Fibroblast of the aortic adventitia (primary cell): ENCODE measurements around the gene SEC31A. TPM values are rescaled to one million over a fixed set of nuclear protein-coding genes. Genes with fewer than 3 reads are reported as not detected.

Source experiments
- DNase-seq: peaks from one replicate; pipeline ENCODE4 v3.0.0-alpha.2; 2010; ENCODE audit warnings: low read depth
- H3K4me3 ChIP-seq: 2 replicates; pipeline ENCODE4 v1.5.1; 2011; ENCODE audit warnings: low read depth, mild to moderate bottlenecking, control low read depth, low read length, moderate library complexity
- CTCF ChIP-seq: IDR thresholded peaks from 2 replicates; pipeline ENCODE4 v1.5.1; 2011; ENCODE audit warnings: mild to moderate bottlenecking, low read length, control low read depth, inconsistent platforms; ENCODE audit not compliant: insufficient read depth
- total RNA-seq: library from RNA; depleted of rRNA; stranded (reverse); fragments of >200 nt; gene quantifications from 2 replicates; pipeline ENCODE4 v1.2.3, GENCODE V29; 2012; ENCODE audit warnings: low replicate concordance

The SEC31A gene
- total RNA-seq, 1 donor, result 392 TPM

- no peak for TF ChIP-seq CTCF
- H3K4me3 ChIP-seq, result peak overlapping the region; percentile 47
- DNase-seq, result peak; percentile 93
Measured at GRCh38 chr4:82785611-82786400, 105.1 kb downstream of the SEC31A start.

GRCh38 chr4:82784681-82785610 is 106.0 kb downstream of the SEC31A start:
- peak; percentile 66 for DNase-seq
- H3K4me3 ChIP-seq, result peak overlapping the region; percentile 47
- TF ChIP-seq CTCF, result no peak

- no peak for TF ChIP-seq CTCF
- no peak for DNase-seq
- no peak overlapping the region for H3K4me3 ChIP-seq
Measured at GRCh38 chr4:82782626-82783345, 108.2 kb downstream of the SEC31A start.

GRCh38 chr4:82780752-82781231 is 110.2 kb downstream of the SEC31A start:
- DNase-seq, result peak; percentile 57
- TF ChIP-seq CTCF, result no peak
- H3K4me3 ChIP-seq, result no peak overlapping the region

GRCh38 chr4:82780170-82780751 is 110.7 kb downstream of the SEC31A start:
- TF ChIP-seq CTCF, result no peak
- no peak for DNase-seq
- no peak overlapping the region for H3K4me3 ChIP-seq

GRCh38 chr4:82779032-82779431 is 111.9 kb downstream of the SEC31A start:
- DNase-seq, result no peak
- no peak for TF ChIP-seq CTCF
- H3K4me3 ChIP-seq, result no peak overlapping the region
